HepG2 (cell line): Measurements from ENCODE around the gene MYD88. TPM values are rescaled to one million over a fixed set of nuclear protein-coding genes. Genes with fewer than 3 reads are reported as not detected.

Source experiments
- AFF4 ChIP-seq: sonication (generic); formaldehyde crosslinking; IDR thresholded peaks from 2 replicates; pipeline ENCODE4 v1.4.0; 2020; ENCODE audit warnings: missing genetic modification reagents
- CTCF ChIP-seq: sonication (generic); formaldehyde crosslinking; IDR thresholded peaks from 2 replicates; pipeline ENCODE4 v1.5.0; 2020; ENCODE audit warnings: mild to moderate bottlenecking, missing genetic modification reagents, moderate library complexity
- ELF4 ChIP-seq: sonication (generic); formaldehyde crosslinking; IDR thresholded peaks from 2 replicates; pipeline ENCODE4 v1.5.0; 2020; ENCODE audit warnings: missing genetic modification reagents, mild to moderate bottlenecking, moderate library complexity, borderline replicate concordance
- HNF4G ChIP-seq, 2 experiments: sonication (generic) in 1 of 2; formaldehyde crosslinking in 1 of 2; IDR thresholded peaks; 2 replicates each; pipeline versions ENCODE4 v1.4.0 to v1.6.1; 2011 to 2020; ENCODE audit warnings: borderline replicate concordance in 2 of 2, low read depth in 2 of 2, mild to moderate bottlenecking in 2 of 2, low read length in 1 of 2, missing genetic modification reagents in 1 of 2, moderate library complexity in 1 of 2
- MIER3 ChIP-seq: IDR thresholded peaks from 2 replicates; pipeline ENCODE4 v1.6.1; 2016; ENCODE audit warnings: missing compliant biosample characterization, borderline replicate concordance
- SALL2 ChIP-seq: sonication (generic); formaldehyde crosslinking; IDR thresholded peaks from 2 replicates; pipeline ENCODE4 v1.8.1; 2023; ENCODE audit warnings: mild to moderate bottlenecking, missing genetic modification reagents, inconsistent platforms
- SOX13 ChIP-seq, 3 experiments: fragments of 450-650 bp in 1 of 3; sonication (generic) in 1 of 3; formaldehyde crosslinking in 1 of 3; IDR thresholded peaks in 2 of 3; conservative IDR thresholded peaks in 1 of 3; 2 replicates each; pipeline versions ENCODE4 v1.5.0 to v1.6.1; 2016 to 2020; ENCODE audit warnings: antibody characterized with exemption in 1 of 3, mild to moderate bottlenecking in 1 of 3, missing compliant biosample characterization in 1 of 3, missing genetic modification reagents in 1 of 3, moderate library complexity in 1 of 3
- ZHX1 ChIP-seq: sonication (generic); formaldehyde crosslinking; IDR thresholded peaks from 2 replicates; pipeline ENCODE4 v1.8.1; 2022; ENCODE audit warnings: low read depth, mild to moderate bottlenecking, missing genetic modification reagents
- ZMYM2 ChIP-seq: sonication (generic); formaldehyde crosslinking; IDR thresholded peaks from 2 replicates; pipeline ENCODE4 v1.8.0; 2022; ENCODE audit warnings: mild to moderate bottlenecking, missing genetic modification reagents
- ZNF652 ChIP-seq: IDR thresholded peaks from 2 replicates; pipeline ENCODE4 v1.6.1; 2016; ENCODE audit warnings: low read depth, borderline replicate concordance
- ZNF709 ChIP-seq: sonication (generic); formaldehyde crosslinking; IDR thresholded peaks from 2 replicates; pipeline ENCODE4 v1.5.0; 2020; ENCODE audit warnings: mild to moderate bottlenecking, missing genetic modification reagents
- ZNF768 ChIP-seq: sonication (generic); formaldehyde crosslinking; IDR thresholded peaks from 2 replicates; pipeline ENCODE4 v1.4.0; 2020; ENCODE audit warnings: missing genetic modification reagents
- ZSCAN12 ChIP-seq: sonication (generic); formaldehyde crosslinking; IDR thresholded peaks from 2 replicates; pipeline ENCODE4 v1.9.0; 2021; ENCODE audit warnings: mild to moderate bottlenecking, missing genetic modification reagents
- ZSCAN20 ChIP-seq: sonication (generic); formaldehyde crosslinking; IDR thresholded peaks from 2 replicates; pipeline ENCODE4 v1.4.0; 2020; ENCODE audit warnings: missing genetic modification reagents, mild to moderate bottlenecking, borderline replicate concordance
- ZSCAN31 ChIP-seq: sonication (generic); formaldehyde crosslinking; IDR thresholded peaks from 2 replicates; pipeline ENCODE4 v1.5.0; 2020; ENCODE audit warnings: low read depth, mild to moderate bottlenecking, missing genetic modification reagents
- polyA plus RNA-seq, 8 experiments: library from polyadenylated mRNA; depleted of rRNA in 3 of 8; stranded (reverse) in 7 of 8; unstranded in 1 of 8; fragments of >200 nt; fragmentation: Illumina TruSeq in 4 of 8; extraction: Trizol in 4 of 8; gene quantifications; 2 replicates each; pipeline versions ENCODE4 v1.2.1 to v1.2.3, GENCODE V29; 2011 to 2016; ENCODE audit warnings: low read depth in 4 of 8, missing spikeins in 1 of 8, mixed read lengths in 1 of 8; ENCODE audit not compliant: insufficient read depth in 1 of 8
- total RNA-seq, 5 experiments: library from RNA; depleted of rRNA; stranded (reverse); fragments of >200 nt; fragmentation: Illumina TruSeq; extraction: Trizol; gene quantifications; 2 replicates each; pipeline ENCODE4 v1.2.3, GENCODE V29; 2016; ENCODE audit warnings: low read depth in 1 of 5
- TF ChIP-seq, protein P1 (sequence below): IDR thresholded peaks from 2 replicates; pipeline ENCODE4 v1.6.1; 2012; ENCODE audit warnings: inconsistent platforms
- TF ChIP-seq, protein P2 (sequence below): sonication (generic); formaldehyde crosslinking; IDR thresholded peaks from 2 replicates; pipeline ENCODE4 v1.8.0; 2022; ENCODE audit warnings: missing genetic modification reagents, mild to moderate bottlenecking, borderline replicate concordance

Gene MYD88
- total and polyA plus RNA-seq, 2 of the 13 experiments (the other 11 are each of a cell fraction or from before 2014, with no cell fraction given): 7.6 to 32.7 TPM

GRCh38 chr3:38164952-38165721, 26.7 kb downstream of the MYD88 start, which contains the start of gene OXSR1 (continued):
- TF ChIP-seq CTCF (CRISPR knock-in tag) (0 out of 2 replicates have a peak, but pooled peaks have one; percentile 0), SOX13 (IDR thresholded peaks at IDR 0.05) (no peak; the same call in 1 of the 2 replicates), SOX13 (CRISPR knock-in tag; conservative IDR thresholded peaks at IDR 0.05 in 1 of 2, IDR thresholded peaks at IDR 0.05 in 1 of 2) (peak in 1 of 2 experiments; percentile 46; a peak in 1 of 4 replicates), ELF4 (CRISPR knock-in tag) (no peak; the same call in 1 of the 2 replicates), MIER3 (CRISPR knock-in tag) (peak; percentile 41), ZNF709 (CRISPR knock-in tag) (peak; percentile 71; the same call in 1 of the 2 replicates), HNF4G (IDR thresholded peaks at IDR 0.05; ENCODE audit: borderline replicate concordance, low read depth, low read length) (no peak), HNF4G (CRISPR knock-in tag; IDR thresholded peaks at IDR 0.05; ENCODE audit: borderline replicate concordance, low read depth) (peak; percentile 68; the same call in 1 of the 2 replicates), AFF4 (CRISPR knock-in tag) (no peak), ZSCAN20 (CRISPR knock-in tag) (no peak), ZNF768 (CRISPR knock-in tag) (peak; percentile 64; the same call in 1 of the 2 replicates), ZHX1 (CRISPR knock-in tag) (peak; percentile 99), ZNF652 (CRISPR knock-in tag) (no peak), ZMYM2 (peak; percentile 87), ZSCAN31 (no peak), ZSCAN12 (CRISPR knock-in tag) (no peak), SALL2 (CRISPR knock-in tag) (peak; percentile 55; the same call in 1 of the 2 replicates)
- TF ChIP-seq, protein P1, sequence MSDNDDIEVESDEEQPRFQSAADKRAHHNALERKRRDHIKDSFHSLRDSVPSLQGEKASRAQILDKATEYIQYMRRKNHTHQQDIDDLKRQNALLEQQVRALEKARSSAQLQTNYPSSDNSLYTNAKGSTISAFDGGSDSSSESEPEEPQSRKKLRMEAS: peak; percentile 46; the same call in 1 of the 2 replicates
- TF ChIP-seq, protein P2, sequence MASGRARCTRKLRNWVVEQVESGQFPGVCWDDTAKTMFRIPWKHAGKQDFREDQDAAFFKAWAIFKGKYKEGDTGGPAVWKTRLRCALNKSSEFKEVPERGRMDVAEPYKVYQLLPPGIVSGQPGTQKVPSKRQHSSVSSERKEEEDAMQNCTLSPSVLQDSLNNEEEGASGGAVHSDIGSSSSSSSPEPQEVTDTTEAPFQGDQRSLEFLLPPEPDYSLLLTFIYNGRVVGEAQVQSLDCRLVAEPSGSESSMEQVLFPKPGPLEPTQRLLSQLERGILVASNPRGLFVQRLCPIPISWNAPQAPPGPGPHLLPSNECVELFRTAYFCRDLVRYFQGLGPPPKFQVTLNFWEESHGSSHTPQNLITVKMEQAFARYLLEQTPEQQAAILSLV: 0 out of 2 replicates have a peak, but pooled peaks have one; percentile 20
